ENCODE measurements around the gene JAKMIP1. TPM values are rescaled to one million over a fixed set of nuclear protein-coding genes. Genes with fewer than 3 reads are reported as not detected.

JAKMIP1 gene
- total RNA-seq, 1 experiment from 2014 or later, result not detected

- no peaks in the 10 kb centered on the region for H3K4me1 Mint-ChIP-seq (ENCODE audit: insufficient read depth, unreplicated experiment)
- POLR2A ChIA-PET, result no interaction called here
- H3K36me3 Mint-ChIP-seq (ENCODE audit: insufficient read depth, unreplicated experiment), result peaks cover 6% of the 10 kb centered on the region
- CTCF ChIA-PET, result no interaction called here
- TF ChIP-seq, protein P1, sequence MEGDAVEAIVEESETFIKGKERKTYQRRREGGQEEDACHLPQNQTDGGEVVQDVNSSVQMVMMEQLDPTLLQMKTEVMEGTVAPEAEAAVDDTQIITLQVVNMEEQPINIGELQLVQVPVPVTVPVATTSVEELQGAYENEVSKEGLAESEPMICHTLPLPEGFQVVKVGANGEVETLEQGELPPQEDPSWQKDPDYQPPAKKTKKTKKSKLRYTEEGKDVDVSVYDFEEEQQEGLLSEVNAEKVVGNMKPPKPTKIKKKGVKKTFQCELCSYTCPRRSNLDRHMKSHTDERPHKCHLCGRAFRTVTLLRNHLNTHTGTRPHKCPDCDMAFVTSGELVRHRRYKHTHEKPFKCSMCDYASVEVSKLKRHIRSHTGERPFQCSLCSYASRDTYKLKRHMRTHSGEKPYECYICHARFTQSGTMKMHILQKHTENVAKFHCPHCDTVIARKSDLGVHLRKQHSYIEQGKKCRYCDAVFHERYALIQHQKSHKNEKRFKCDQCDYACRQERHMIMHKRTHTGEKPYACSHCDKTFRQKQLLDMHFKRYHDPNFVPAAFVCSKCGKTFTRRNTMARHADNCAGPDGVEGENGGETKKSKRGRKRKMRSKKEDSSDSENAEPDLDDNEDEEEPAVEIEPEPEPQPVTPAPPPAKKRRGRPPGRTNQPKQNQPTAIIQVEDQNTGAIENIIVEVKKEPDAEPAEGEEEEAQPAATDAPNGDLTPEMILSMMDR (IDR thresholded peaks at IDR 0.05; ENCODE audit: unreplicated experiment), result no peak
- no peak overlapping the region for H3K4me3 Mint-ChIP-seq (ENCODE audit: unreplicated experiment)
- H3K9me3 Mint-ChIP-seq (ENCODE audit: unreplicated experiment), result peaks cover 38% of the 10 kb centered on the region
- BruUV-seq (replicated peaks), result no TSS peak
- no peaks in the 10 kb centered on the region for H3K27me3 Mint-ChIP-seq (ENCODE audit: insufficient read depth, unreplicated experiment)
- no peak for DNase-seq (ENCODE audit: unreplicated experiment)
- H3K27ac Mint-ChIP-seq (ENCODE audit: low read depth, unreplicated experiment), result no peak overlapping the region
- intact Hi-C loops (cut with micrococcal nuclease), result no loop called here
Observed at GRCh38 chr4:6148506-6149205, 51.7 kb downstream of the JAKMIP1 start.

DNA sequence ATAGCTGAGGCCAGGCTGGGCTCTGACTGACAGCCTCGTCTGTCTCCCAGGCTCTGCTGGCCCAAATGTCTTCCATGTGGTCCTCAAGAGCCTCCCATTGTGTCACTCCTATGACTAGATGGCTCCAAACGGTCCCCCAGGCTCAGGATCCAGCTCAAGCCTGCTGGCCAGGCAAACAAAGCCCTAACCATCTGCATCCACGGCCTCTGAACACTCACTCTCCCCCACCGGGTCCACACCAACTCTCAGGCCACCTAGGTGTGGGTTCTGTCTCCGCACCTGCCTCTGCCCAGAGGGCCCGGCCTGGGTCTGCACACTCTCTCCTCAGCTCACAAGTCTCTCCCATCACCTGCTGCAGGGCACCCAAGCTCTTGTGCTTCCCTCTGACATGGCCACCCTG lies 52.9 kb downstream of the JAKMIP1 start:
- intact Hi-C loops (cut with micrococcal nuclease), result no loop called here
- TF ChIP-seq, protein P1 (IDR thresholded peaks at IDR 0.05; ENCODE audit: unreplicated experiment), result no peak
- peaks cover 38% of the 10 kb centered on the region for H3K9me3 Mint-ChIP-seq (ENCODE audit: unreplicated experiment)
- no TSS peak for BruUV-seq (replicated peaks)
- peaks cover 6% of the 10 kb centered on the region for H3K36me3 Mint-ChIP-seq (ENCODE audit: insufficient read depth, unreplicated experiment)
- H3K27ac Mint-ChIP-seq (ENCODE audit: low read depth, unreplicated experiment), result no peak overlapping the region
- H3K4me1 Mint-ChIP-seq (ENCODE audit: insufficient read depth, unreplicated experiment), result no peaks in the 10 kb centered on the region
- DNase-seq (ENCODE audit: unreplicated experiment), result no peak
- ChIA-PET CTCF (interaction anchor here (0.6 kb wide), 1 partner anchor 33 kb away, joined by 3 read pairs; no protein-coding TSS in a partner anchor), POLR2A (interaction anchor here (0.5 kb wide), 1 partner anchor 478 kb away, joined by 3 read pairs; no protein-coding TSS in a partner anchor)
- H3K4me3 Mint-ChIP-seq (ENCODE audit: unreplicated experiment), result no peak overlapping the region
- no peaks in the 10 kb centered on the region for H3K27me3 Mint-ChIP-seq (ENCODE audit: insufficient read depth, unreplicated experiment)

DNA sequence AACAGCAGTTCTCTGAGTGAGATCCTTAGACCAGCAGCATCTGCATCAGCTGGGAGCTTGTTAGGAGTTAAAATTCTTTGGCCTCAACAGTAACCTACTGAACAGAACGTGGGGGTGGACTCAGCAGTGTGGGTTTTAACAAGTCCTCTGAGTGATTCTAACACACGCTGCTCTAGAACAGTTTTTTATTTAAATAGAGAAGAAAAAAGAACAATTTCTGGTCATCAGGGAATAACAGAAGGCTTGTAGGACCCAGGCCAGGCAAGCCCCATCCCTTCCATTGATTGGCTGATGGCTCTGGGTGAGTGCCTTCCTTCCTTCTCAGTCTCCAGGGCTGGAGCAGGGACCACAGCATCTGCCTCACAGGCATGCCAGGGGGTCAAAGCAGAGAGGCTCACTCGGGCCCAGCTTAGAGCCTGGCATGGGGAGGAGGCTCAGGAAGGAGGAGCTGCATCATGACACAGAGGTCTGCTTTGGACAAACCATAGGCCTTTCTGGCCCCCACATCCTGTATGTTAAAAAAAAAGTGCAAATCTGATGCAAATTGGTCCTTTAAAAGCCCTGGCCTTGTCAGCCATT lies 56.7 kb downstream of the JAKMIP1 start:
- DNase-seq (ENCODE audit: unreplicated experiment), result no peak
- no peak overlapping the region for H3K4me3 Mint-ChIP-seq (ENCODE audit: unreplicated experiment)
- H3K4me1 Mint-ChIP-seq (ENCODE audit: insufficient read depth, unreplicated experiment), result no peaks in the 10 kb centered on the region
- TF ChIP-seq, protein P1 (IDR thresholded peaks at IDR 0.05; ENCODE audit: unreplicated experiment), result no peak
- H3K36me3 Mint-ChIP-seq (ENCODE audit: insufficient read depth, unreplicated experiment), result peaks cover 6% of the 10 kb centered on the region
- H3K27me3 Mint-ChIP-seq (ENCODE audit: insufficient read depth, unreplicated experiment), result no peaks in the 10 kb centered on the region
- peaks cover 21% of the 10 kb centered on the region for H3K9me3 Mint-ChIP-seq (ENCODE audit: unreplicated experiment)
- intact Hi-C loops (cut with micrococcal nuclease), result no loop called here
- no peak overlapping the region for H3K27ac Mint-ChIP-seq (ENCODE audit: low read depth, unreplicated experiment)
- no TSS peak for BruUV-seq (replicated peaks)
- CTCF ChIA-PET, result no interaction called here
- POLR2A ChIA-PET, result no interaction called here

DNA sequence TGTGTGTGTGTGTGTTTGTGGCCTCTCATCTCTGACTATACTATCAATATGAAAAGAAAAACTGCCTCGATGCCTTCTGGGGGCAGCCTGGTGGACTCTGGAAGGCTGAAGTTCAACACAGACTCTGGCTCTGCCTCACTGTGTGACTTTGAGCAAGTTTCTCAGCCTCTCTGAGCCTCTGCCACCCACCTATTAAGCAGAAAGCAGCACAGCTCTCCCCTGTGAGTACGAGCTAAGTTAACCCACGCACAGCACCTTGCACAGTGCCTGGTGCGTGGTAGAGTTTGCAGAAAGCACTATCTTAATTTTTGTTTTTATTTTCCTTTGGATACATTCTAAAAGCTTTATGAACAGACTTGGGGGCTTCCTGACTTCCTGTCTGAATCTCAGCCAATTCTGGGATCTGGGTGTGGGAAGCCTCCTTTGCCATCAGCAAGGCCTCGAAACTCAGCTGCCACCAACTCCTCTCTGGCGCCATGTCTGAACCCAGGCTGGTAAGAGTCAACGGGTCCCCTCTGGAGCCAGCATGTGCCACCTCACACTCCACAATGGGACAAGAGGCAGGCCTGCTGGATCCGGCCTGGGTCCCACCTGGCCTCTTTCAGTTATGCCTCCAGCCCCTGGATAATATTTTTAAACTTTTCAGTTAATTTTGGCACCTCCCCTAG lies 57.3 kb downstream of the JAKMIP1 start:
- TF ChIP-seq, protein P1 (IDR thresholded peaks at IDR 0.05; ENCODE audit: unreplicated experiment), result no peak
- Mint-ChIP-seq H3K9me3 (ENCODE audit: unreplicated experiment) (peaks cover 24% of the 10 kb centered on the region), H3K4me3 (ENCODE audit: unreplicated experiment) (no peak overlapping the region), H3K36me3 (ENCODE audit: insufficient read depth, unreplicated experiment) (peaks cover 6% of the 10 kb centered on the region), H3K27me3 (ENCODE audit: insufficient read depth, unreplicated experiment) (no peaks in the 10 kb centered on the region), H3K27ac (ENCODE audit: low read depth, unreplicated experiment) (no peak overlapping the region), H3K4me1 (ENCODE audit: insufficient read depth, unreplicated experiment) (no peaks in the 10 kb centered on the region)
- DNase-seq (ENCODE audit: unreplicated experiment), result no peak
- intact Hi-C loops (cut with micrococcal nuclease), result no loop called here
- POLR2A ChIA-PET, result no interaction called here
- CTCF ChIA-PET, result interaction anchor here (0.8 to 1.2 kb wide), 2 partner anchors 15 to 1959 kb away, joined by 3 to 5 read pairs; no protein-coding TSS in a partner anchor
- BruUV-seq (replicated peaks), result no TSS peak
